ENCODE measurements around the gene BRCA2.

Gene BRCA2

GRCh38 chr13:32281096-32281495 lies 34.2 kb upstream of the BRCA2 start:
- no peak for DNase-seq (ENCODE audit: low spot score)
- TF ChIP-seq, protein P1, sequence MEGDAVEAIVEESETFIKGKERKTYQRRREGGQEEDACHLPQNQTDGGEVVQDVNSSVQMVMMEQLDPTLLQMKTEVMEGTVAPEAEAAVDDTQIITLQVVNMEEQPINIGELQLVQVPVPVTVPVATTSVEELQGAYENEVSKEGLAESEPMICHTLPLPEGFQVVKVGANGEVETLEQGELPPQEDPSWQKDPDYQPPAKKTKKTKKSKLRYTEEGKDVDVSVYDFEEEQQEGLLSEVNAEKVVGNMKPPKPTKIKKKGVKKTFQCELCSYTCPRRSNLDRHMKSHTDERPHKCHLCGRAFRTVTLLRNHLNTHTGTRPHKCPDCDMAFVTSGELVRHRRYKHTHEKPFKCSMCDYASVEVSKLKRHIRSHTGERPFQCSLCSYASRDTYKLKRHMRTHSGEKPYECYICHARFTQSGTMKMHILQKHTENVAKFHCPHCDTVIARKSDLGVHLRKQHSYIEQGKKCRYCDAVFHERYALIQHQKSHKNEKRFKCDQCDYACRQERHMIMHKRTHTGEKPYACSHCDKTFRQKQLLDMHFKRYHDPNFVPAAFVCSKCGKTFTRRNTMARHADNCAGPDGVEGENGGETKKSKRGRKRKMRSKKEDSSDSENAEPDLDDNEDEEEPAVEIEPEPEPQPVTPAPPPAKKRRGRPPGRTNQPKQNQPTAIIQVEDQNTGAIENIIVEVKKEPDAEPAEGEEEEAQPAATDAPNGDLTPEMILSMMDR (IDR thresholded peaks at IDR 0.05; ENCODE audit: extremely low read depth, missing control alignments) = no peak

- DNase-seq (ENCODE audit: low spot score) = no peak
- TF ChIP-seq, protein P1 (IDR thresholded peaks at IDR 0.05; ENCODE audit: extremely low read depth, missing control alignments) = no peak
Observed at GRCh38 chr13:32282096-32282711, 33.1 kb upstream of the BRCA2 start.

DNA sequence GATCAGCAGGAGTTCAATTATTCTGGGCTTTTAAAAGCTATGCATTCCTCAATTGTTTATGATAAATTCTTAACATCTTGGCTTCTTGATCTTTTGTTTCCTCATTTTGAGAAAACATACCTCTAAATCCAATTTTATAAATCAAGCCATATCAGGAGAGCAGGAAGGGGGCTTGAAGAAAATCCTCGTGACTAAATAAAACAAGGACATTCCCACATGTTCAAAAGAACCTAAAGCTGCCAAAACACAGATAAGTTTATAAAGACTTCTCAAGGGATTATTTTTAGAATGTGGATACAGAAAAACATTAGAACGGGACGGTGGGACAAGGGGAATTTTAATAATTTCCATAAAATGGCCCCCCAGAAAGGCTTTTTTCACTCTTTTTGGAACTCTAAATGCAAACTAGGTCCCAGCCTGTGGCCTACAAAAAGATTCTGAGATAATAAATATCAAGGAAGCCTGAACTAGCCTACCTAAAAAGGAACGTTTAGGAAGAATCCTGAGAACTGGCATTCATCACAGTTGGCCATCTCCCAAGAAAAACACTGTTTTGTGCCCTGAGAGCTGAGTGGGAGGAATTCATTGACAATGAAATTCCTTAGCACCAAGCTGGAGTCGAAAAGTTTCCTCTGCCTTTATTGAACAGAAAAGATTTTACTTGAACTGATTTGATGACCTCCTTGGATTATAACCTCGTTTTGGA lies 30.2 kb upstream of the BRCA2 start:
- TF ChIP-seq, protein P1 (IDR thresholded peaks at IDR 0.05; ENCODE audit: extremely low read depth, missing control alignments) = no peak
- DNase-seq (ENCODE audit: low spot score) = no peak

DNA sequence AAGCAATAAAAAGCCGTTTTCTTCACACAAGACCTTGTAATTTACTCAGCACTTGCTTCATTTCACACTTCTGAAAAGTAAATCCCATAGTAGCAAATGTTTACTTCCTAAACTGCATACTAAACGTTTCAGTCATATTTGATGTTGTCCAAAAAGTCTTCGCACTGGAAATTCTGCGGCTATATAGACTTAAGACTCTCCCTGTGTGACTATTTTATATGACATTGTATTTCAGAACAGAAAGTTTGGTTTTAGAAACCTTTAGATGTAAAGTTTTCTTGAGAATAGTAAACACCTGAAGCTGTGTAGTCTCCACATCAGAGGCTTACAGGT lies 29.7 kb upstream of the BRCA2 start:
- TF ChIP-seq, protein P1 (IDR thresholded peaks at IDR 0.05; ENCODE audit: extremely low read depth, missing control alignments) = no peak

GRCh38 chr13:32297206-32297605 lies 18.1 kb upstream of the BRCA2 start:
- no peak for DNase-seq (ENCODE audit: low spot score)
- TF ChIP-seq, protein P1 (IDR thresholded peaks at IDR 0.05; ENCODE audit: extremely low read depth, missing control alignments) = no peak

More for the DNA sequence above, 29.7 kb upstream of the BRCA2 start:
- no peak for DNase-seq (ENCODE audit: low spot score)

- DNase-seq (ENCODE audit: low spot score) = no peak
- TF ChIP-seq, protein P1 (IDR thresholded peaks at IDR 0.05; ENCODE audit: extremely low read depth, missing control alignments) = no peak
Observed at GRCh38 chr13:32298695-32299094, 16.6 kb upstream of the BRCA2 start.

DNA sequence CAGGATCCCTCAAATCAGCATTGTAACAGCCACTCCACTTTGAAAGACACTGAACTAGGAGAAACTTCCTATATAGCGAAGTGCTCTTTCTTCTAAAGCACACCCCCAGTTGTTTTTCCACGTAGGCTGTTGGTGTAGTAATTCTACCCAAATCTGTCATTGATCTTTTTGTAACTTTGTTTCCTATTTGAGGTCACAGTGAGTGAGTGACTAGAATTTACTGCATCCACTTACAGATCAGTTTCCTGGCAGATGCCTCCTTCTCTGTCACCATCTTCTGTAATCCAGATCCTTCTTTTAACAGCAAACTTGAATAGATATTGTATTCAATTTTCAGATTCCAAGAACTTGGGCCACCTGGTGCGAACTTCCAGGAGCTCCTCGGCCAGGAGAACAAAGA lies 15.4 kb upstream of the BRCA2 start:
- TF ChIP-seq, protein P1 (IDR thresholded peaks at IDR 0.05; ENCODE audit: extremely low read depth, missing control alignments) = no peak
- no peak for DNase-seq (ENCODE audit: low spot score)
